Transverse colon (tissue), 4 donors: Measurements from ENCODE around the gene AIG1. TPM values are rescaled to one million over a fixed set of nuclear protein-coding genes. Genes with fewer than 3 reads are reported as not detected.

Experiments
- DNase-seq: peaks from one replicate; pipeline ENCODE4 v3.0.0-alpha.2; 2019
- H3K27ac ChIP-seq, 4 donors: fragments of 200-600 bp; sonication (generic); 2 replicates each; pipeline ENCODE4 v1.5.1; 2016 to 2018; ENCODE audit warnings: inconsistent platforms in 4 of 4
- H3K27me3 ChIP-seq: fragments of 200-600 bp; sonication (generic); 2 replicates; pipeline ENCODE4 v1.5.1; 2017; ENCODE audit warnings: inconsistent platforms
- H3K36me3 ChIP-seq, 4 donors: fragments of 200-600 bp; sonication (generic); 2 replicates each; pipeline ENCODE4 v1.5.1; 2017 to 2019; ENCODE audit warnings: inconsistent platforms in 4 of 4
- H3K4me1 ChIP-seq, 4 donors: fragments of 200-600 bp; sonication (generic); 2 replicates each; pipeline ENCODE4 v1.5.1; 2017 to 2020; ENCODE audit warnings: inconsistent platforms in 4 of 4
- H3K4me3 ChIP-seq, 4 donors: fragments of 200-600 bp; sonication (generic); 1 replicate in 1 of 4; 2 replicates in 3 of 4; pipeline versions ENCODE4 v1.5.1 to v1.6.1; 2017 to 2019; ENCODE audit warnings: inconsistent platforms in 4 of 4
- H3K9me3 ChIP-seq, 2 donors: fragments of 200-600 bp; sonication (generic); 2 replicates each; pipeline ENCODE4 v1.5.1; 2017 to 2019; ENCODE audit warnings: inconsistent platforms in 2 of 2
- EP300 ChIP-seq: sonication (generic); formaldehyde crosslinking; IDR thresholded peaks from one replicate; pipeline ENCODE4 v1.6.1; 2017; ENCODE audit warnings: antibody characterized with exemption, low read depth
- POLR2A ChIP-seq: fragments of 450-650 bp; IDR thresholded peaks from one replicate; pipeline ENCODE4 v1.6.1; 2016; ENCODE audit warnings: antibody characterized with exemption, mild to moderate bottlenecking, moderate library complexity
- POLR2AphosphoS5 ChIP-seq, 3 donors: sonication (generic); formaldehyde crosslinking; IDR thresholded peaks; one replicate each; pipeline ENCODE4 v1.6.1; 2016; ENCODE audit warnings: antibody characterized with exemption in 3 of 3
- WGBS, 2 donors: methylation state at CpG; one replicate each; pipeline ENCODE4 v1.1.5; 2018; ENCODE audit warnings: low coverage in 1 of 2; 5-methylcytosine and 5-hydroxymethylcytosine counted together
- in situ Hi-C, 4 donors: fragments of 200-750 bp; cut with MboI; loops; one replicate each; pipeline versions ENCODE4 v1.15.0 to v1.15.1; 2017; ENCODE audit warnings: low sequenced_read_pairs in 3 of 4, low pct_ligation_motif_present in 1 of 4, low pct_unique_long_range_greater_than_20kb in 1 of 4
- intact Hi-C: fragments of 100-400 bp; cut with DNase I; formaldehyde crosslinking; loops from one replicate; pipeline ENCODE4 v1.15.1; 2023; ENCODE audit warnings: low total_unique reads
- total RNA-seq, 4 donors: library from RNA; depleted of rRNA; stranded (reverse); fragments of >200 nt; gene quantifications; one replicate each; pipeline ENCODE4 v1.1.0, GENCODE V29; 2016
- TF ChIP-seq, protein P1 (sequence below), 5 experiments: fragments of 200-600 bp in 3 of 5; fragments of 450-650 bp in 2 of 5; sonication (generic) in 3 of 5; IDR thresholded peaks; 1 replicate in 2 of 5; 2 replicates in 3 of 5; pipeline ENCODE4 v1.5.1; 2016 to 2017; ENCODE audit warnings: antibody characterized with exemption in 5 of 5, inconsistent platforms in 3 of 5, mild to moderate bottlenecking in 2 of 5, moderate library complexity in 1 of 5

AIG1 gene
- total RNA-seq, 4 donors from 2014 or later = 16.5 to 38.2 (median 21.6) TPM

DNA sequence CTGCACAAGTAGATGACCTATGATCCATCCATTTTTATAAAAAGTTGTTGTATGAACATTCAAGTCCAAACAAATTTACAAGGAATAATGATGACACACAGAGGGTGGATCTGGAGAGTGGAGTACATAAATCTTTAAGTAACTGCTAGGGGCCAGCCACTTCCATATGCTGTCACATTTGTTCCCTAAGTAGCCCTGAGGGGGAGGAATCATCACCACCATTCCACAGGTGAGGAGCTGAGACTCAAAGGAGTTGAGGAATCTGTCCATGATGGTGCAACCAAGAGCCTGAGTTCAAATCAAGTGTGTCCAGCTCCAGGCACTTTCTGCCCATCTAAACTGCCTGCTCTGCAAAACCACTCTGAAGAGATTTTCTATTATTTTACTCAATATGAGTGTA is 132.1 kb downstream of the AIG1 start:
- TF ChIP-seq, protein P1, sequence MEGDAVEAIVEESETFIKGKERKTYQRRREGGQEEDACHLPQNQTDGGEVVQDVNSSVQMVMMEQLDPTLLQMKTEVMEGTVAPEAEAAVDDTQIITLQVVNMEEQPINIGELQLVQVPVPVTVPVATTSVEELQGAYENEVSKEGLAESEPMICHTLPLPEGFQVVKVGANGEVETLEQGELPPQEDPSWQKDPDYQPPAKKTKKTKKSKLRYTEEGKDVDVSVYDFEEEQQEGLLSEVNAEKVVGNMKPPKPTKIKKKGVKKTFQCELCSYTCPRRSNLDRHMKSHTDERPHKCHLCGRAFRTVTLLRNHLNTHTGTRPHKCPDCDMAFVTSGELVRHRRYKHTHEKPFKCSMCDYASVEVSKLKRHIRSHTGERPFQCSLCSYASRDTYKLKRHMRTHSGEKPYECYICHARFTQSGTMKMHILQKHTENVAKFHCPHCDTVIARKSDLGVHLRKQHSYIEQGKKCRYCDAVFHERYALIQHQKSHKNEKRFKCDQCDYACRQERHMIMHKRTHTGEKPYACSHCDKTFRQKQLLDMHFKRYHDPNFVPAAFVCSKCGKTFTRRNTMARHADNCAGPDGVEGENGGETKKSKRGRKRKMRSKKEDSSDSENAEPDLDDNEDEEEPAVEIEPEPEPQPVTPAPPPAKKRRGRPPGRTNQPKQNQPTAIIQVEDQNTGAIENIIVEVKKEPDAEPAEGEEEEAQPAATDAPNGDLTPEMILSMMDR (IDR thresholded peaks at IDR 0.05) = no peak
- TF ChIP-seq POLR2AphosphoS5 (IDR thresholded peaks at IDR 0.05) (no peak), EP300 (no peak), POLR2A (no peak)
- no peaks in the 10 kb centered on the region for H3K9me3 ChIP-seq
- no peaks in the 10 kb centered on the region for H3K4me1 ChIP-seq
- DNase-seq = no peak
- H3K4me3 ChIP-seq = no peak overlapping the region
- intact Hi-C loops = no loop called here
- in situ Hi-C loops = no loop called here
- H3K27me3 ChIP-seq = no peaks in the 10 kb centered on the region
- H3K27ac ChIP-seq = no peak overlapping the region
- H3K36me3 ChIP-seq = peaks cover 0 to 4% (median 0%) of the 10 kb centered on the region in 4 donors

DNA sequence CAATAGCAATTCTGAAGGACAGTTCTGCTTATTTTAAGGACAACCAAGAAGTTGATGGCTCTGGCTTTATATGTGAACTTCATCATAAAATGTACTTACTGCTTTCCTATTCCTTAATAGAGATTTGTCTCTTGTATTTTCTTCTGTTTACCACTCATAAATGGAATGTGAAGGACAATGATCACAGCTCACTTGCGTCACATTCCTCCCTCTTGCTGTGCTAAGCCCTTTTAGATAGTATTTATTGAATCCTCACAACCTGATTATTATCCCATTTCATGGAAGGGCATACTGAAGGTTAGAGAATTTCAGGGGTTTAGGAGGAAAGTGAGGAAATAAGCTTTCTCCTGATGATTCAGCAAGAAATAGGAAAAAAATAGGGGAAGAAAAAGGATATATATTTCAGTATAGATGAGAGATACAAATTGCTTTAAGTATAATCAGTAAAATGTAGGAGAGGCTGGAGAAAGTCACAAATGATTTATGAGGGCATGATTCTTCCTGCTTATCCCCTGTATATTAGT is 132.9 kb downstream of the AIG1 start:
- 94 to 100% methylated on average over 1 of the region's 1 CpG for WGBS, 2 donors
- intact Hi-C loops = no loop called here
- H3K27ac ChIP-seq = no peak overlapping the region
- no peak for DNase-seq
- no peaks in the 10 kb centered on the region for H3K4me1 ChIP-seq
- no peak overlapping the region for H3K4me3 ChIP-seq
- in situ Hi-C loops = no loop called here
- TF ChIP-seq EP300 (no peak), POLR2AphosphoS5 (IDR thresholded peaks at IDR 0.05) (no peak), POLR2A (no peak)
- TF ChIP-seq, protein P1 (IDR thresholded peaks at IDR 0.05) = no peak
- H3K27me3 ChIP-seq = no peaks in the 10 kb centered on the region
- no peaks in the 10 kb centered on the region for H3K9me3 ChIP-seq
- H3K36me3 ChIP-seq = peaks cover 0 to 4% (median 0%) of the 10 kb centered on the region in 4 donors

DNA sequence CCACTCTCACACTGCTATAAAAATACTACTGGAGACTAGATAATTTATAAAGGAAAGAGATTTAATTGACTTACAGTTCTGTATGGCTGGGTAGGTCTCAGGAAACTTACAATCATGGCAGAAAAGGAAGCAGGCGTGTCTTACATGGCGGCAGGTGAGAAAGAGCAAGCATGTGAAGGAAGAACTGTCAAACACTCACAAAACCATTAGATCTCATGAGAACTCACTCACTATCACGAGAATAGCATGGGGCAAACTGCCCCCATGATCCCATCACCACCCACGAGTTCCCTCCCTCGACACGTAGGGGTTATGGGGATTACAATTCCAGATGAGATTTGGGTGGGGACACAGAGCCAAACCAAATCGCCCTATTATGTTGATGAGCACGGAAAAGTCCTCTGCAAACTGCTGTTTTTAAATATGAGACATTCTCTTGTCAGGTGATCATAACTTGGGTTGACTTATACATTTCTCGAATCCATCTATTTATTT is 133.5 kb downstream of the AIG1 start:
- Histone ChIP-seq H3K27ac (no peak overlapping the region), H3K27me3 (no peaks in the 10 kb centered on the region), H3K36me3 (peaks cover 0 to 4% (median 0%) of the 10 kb centered on the region in 4 donors), H3K4me1 (no peaks in the 10 kb centered on the region), H3K4me3 (no peak overlapping the region), H3K9me3 (no peaks in the 10 kb centered on the region)
- no peak for DNase-seq
- intact Hi-C loops = no loop called here
- WGBS, 2 donors = 94 to 98% methylated on average over 6 to 9 of the region's 9 CpGs
- TF ChIP-seq EP300 (no peak), POLR2AphosphoS5 (IDR thresholded peaks at IDR 0.05) (no peak), POLR2A (no peak)
- TF ChIP-seq, protein P1 (IDR thresholded peaks at IDR 0.05) = no peak
- in situ Hi-C loops = no loop called here

DNA sequence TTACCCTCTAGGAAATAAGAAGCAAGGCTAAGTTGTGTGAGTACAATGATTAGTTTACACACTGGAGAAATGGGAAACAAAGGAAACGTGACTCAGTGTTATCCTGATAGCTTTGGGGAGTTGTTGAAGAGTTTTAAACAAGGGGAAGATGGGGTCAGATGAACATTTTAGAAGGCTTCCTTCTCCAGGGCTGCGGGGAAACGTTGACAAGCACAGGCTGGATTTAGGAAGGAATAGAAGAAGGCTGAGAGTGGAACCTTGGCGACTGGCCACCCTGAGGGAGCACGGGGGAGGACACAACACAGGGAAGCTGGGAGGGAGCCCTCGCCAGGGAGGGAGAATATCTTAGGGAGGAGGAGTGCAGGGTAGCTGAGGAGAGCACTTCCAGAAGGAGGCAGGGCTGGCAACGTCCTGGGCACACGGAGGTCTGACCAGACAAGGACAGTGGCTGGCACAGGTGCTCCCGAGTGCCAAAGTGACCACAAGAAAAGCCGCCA is 134.7 kb downstream of the AIG1 start:
- no peaks in the 10 kb centered on the region for H3K36me3 ChIP-seq
- no peaks in the 10 kb centered on the region for H3K27me3 ChIP-seq
- H3K27ac ChIP-seq = no peak overlapping the region
- TF ChIP-seq EP300 (no peak), POLR2A (no peak), POLR2AphosphoS5 (IDR thresholded peaks at IDR 0.05) (no peak)
- TF ChIP-seq, protein P1 (IDR thresholded peaks at IDR 0.05) = no peak
- no peak overlapping the region for H3K4me3 ChIP-seq
- DNase-seq = no peak
- H3K9me3 ChIP-seq = no peaks in the 10 kb centered on the region
- in situ Hi-C loops = no loop called here
- intact Hi-C loops = no loop called here
- no peaks in the 10 kb centered on the region for H3K4me1 ChIP-seq
- 81 to 83% methylated on average over 3 to 10 of the region's 10 CpGs for WGBS, 2 donors
